PFSK-1 (cell line): ENCODE data around the gene WIF1.

Experiments used
- POLR2AphosphoS5 ChIP-seq: IDR thresholded peaks from 2 replicates; pipeline ENCODE4 v1.6.1; 2012; ENCODE audit warnings: low read depth, mild to moderate bottlenecking, control low read depth, low read length, moderate library complexity
- SIN3A ChIP-seq: IDR thresholded peaks from 2 replicates; pipeline ENCODE4 v1.6.1; 2012; ENCODE audit warnings: mild to moderate bottlenecking, low read length, moderate library complexity, borderline replicate concordance; ENCODE audit not compliant: insufficient read depth
- TAF1 ChIP-seq: IDR thresholded peaks from 2 replicates; pipeline ENCODE4 v1.6.1; 2012; ENCODE audit warnings: low read length, control low read depth, borderline replicate concordance; ENCODE audit not compliant: insufficient read depth

DNA sequence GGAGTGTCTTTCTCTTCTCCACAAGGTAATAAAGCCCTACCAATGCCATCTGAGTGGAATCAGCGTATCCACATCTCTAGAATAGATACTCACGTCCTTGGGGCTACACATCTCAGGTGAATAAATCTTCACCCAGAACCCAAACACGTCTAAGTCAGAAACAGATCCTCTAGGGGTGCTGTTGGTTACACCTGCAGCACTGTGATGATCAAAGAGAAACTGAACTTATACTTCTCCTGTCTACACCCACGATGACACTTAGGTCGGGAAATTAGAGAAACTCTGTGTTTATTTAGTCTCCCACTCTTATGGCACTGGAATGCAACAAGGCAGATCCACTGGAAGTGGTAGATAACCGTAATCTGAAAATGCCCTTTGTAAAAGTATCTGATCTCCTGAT lies 46.2 kb downstream of the WIF1 start:
- TF ChIP-seq TAF1: no peak
- TF ChIP-seq POLR2AphosphoS5: no peak
- TF ChIP-seq SIN3A: no peak
